Measurements from ENCODE around the gene ODC1. TPM values are rescaled to one million over a fixed set of nuclear protein-coding genes. Genes with fewer than 3 reads are reported as not detected.

ODC1 gene
- polyA plus RNA-seq, 1 of the 3 experiments (the other 2 are of a cell fraction), result 253 TPM

- ChIA-PET CTCF (interaction anchor here (0.7 to 12.8 kb wide), 48 partner anchors 9 to 594 kb away, joined by 3 to 403 read pairs (median 10); partner anchors contain the start of genes HPCAL1 and RRM2), POLR2A (interaction anchor here (1.8 kb wide), 1 partner anchor 122 kb away, joined by 13 read pairs; no protein-coding TSS in a partner anchor)
- peak overlapping the region in 1 of 2 experiments; percentile 62; a peak in 2 of 4 replicates for H3K27ac ChIP-seq (ENCODE audit: low read depth in 2 of 2, low read length in 1 of 2)
- 74% methylated on average over 11 of the region's 11 CpGs for WGBS (ENCODE audit: low lambda C conversion rate)
- H3K4me3 ChIP-seq (ENCODE audit: low read depth in 2 of 2, low read length in 1 of 2), result no peak overlapping the region
- no peaks in the 10 kb centered on the region for H4K20me1 ChIP-seq (ENCODE audit: insufficient read depth)
- no peaks in the 10 kb centered on the region for H3K9me2 ChIP-seq
- TF ChIP-seq TAF1 (IDR thresholded peaks at IDR 0.05; ENCODE audit: borderline replicate concordance, low read depth, low read length), result no peak
- TF ChIP-seq FOXJ3 (CRISPR knock-in tag; IDR thresholded peaks at IDR 0.05), result no peak
- no peak for TF ChIP-seq ZBTB33 (IDR thresholded peaks at IDR 0.05; ENCODE audit: borderline replicate concordance, low read depth)
- TF ChIP-seq RFX5 (IDR thresholded peaks at IDR 0.05; ENCODE audit: low read length), result no peak
- TF ChIP-seq REST (IDR thresholded peaks at IDR 0.05; ENCODE audit: low read depth, low read length), result no peak
- TF ChIP-seq, protein P1, sequence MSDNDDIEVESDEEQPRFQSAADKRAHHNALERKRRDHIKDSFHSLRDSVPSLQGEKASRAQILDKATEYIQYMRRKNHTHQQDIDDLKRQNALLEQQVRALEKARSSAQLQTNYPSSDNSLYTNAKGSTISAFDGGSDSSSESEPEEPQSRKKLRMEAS (IDR thresholded peaks at IDR 0.05; ENCODE audit: low read depth), result no peak
- TF ChIP-seq, protein P2, sequence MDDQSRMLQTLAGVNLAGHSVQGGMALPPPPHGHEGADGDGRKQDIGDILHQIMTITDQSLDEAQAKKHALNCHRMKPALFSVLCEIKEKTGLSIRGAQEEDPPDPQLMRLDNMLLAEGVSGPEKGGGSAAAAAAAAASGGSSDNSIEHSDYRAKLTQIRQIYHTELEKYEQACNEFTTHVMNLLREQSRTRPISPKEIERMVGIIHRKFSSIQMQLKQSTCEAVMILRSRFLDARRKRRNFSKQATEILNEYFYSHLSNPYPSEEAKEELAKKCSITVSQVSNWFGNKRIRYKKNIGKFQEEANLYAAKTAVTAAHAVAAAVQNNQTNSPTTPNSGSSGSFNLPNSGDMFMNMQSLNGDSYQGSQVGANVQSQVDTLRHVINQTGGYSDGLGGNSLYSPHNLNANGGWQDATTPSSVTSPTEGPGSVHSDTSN (IDR thresholded peaks at IDR 0.05), result peak; percentile 39; the same call in 1 of the 2 replicates
- no peak for TF ChIP-seq EP300 (IDR thresholded peaks at IDR 0.05; ENCODE audit: borderline replicate concordance in 1 of 2, low read depth in 1 of 2, low read length in 1 of 2)
- peak; percentile 24; the same call in 1 of the 2 replicates for TF ChIP-seq FOSL2 (IDR thresholded peaks at IDR 0.05; ENCODE audit: borderline replicate concordance, low read depth)
- TF ChIP-seq FOXM1 (IDR thresholded peaks at IDR 0.05; ENCODE audit: low read depth), result no peak
- no peak overlapping the region for H2AFZ ChIP-seq (ENCODE audit: low read depth)
- peaks cover 34 to 49% of the 10 kb centered on the region in 2 experiments for H3K4me1 ChIP-seq (ENCODE audit: control insufficient read depth in 1 of 2, insufficient read depth in 2 of 2, low read depth in 1 of 2, low read length in 1 of 2)
- no peaks in the 10 kb centered on the region for H3K9me3 ChIP-seq
- no peaks in the 10 kb centered on the region for H3K27me3 ChIP-seq (ENCODE audit: insufficient read depth)
- no peaks in the 10 kb centered on the region for H3K79me2 ChIP-seq (ENCODE audit: insufficient read depth)
- DNase-seq, result no peak
- H3F3A ChIP-seq (replicated peaks; ENCODE audit: insufficient read depth), result peaks cover 13% of the 10 kb centered on the region
- no peak overlapping the region for H3K9ac ChIP-seq
- H3K4me2 ChIP-seq, result peak overlapping the region; percentile 10; the same call in 1 of the 2 replicates
- H3K36me3 ChIP-seq (replicated peaks in 1 of 2; ENCODE audit: control insufficient read depth in 1 of 2, insufficient read depth in 2 of 2, low read length in 1 of 2), result peaks cover 0 to 5% of the 10 kb centered on the region in 2 experiments
Observed at GRCh38 chr2:10407841-10408648, 40.1 kb downstream of the ODC1 start.
